Activated CD8-positive, alpha-beta memory T cell treated with anti-CD3 and anti-CD28 coated beads, Interleukin-2, amount 50 U/mL, for 4 hours (primary cell): ENCODE data around the gene ZNF653.

Experiments used
- DNase-seq: peaks from one replicate; pipeline ENCODE4 v3.0.0-alpha.2; 2020

Gene ZNF653

GRCh38 chr19:11513946-11514345 lies 8.3 kb upstream of the ZNF653 start:
- no peak for DNase-seq

GRCh38 chr19:11510444-11510843 lies 4.8 kb upstream of the ZNF653 start:
- no peak for DNase-seq

- no peak for DNase-seq
Observed at GRCh38 chr19:11507370-11508078, 1.9 kb upstream of the ZNF653 start.

- DNase-seq, result no peak
Observed at GRCh38 chr19:11506967-11507366, 1.3 kb upstream of the ZNF653 start.

GRCh38 chr19:11506101-11506555 lies 489 bp upstream of the ZNF653 start:
- no peak for DNase-seq

GRCh38 chr19:11505032-11505503 lies 571 bp downstream of the ZNF653 start:
- DNase-seq, result peak; percentile 97

- no peak for DNase-seq
Observed at GRCh38 chr19:11504502-11505031, 1.1 kb downstream of the ZNF653 start.

GRCh38 chr19:11499890-11500420 lies 5.7 kb downstream of the ZNF653 start:
- no peak for DNase-seq

- no peak for DNase-seq
Observed at GRCh38 chr19:11499220-11499726, 6.4 kb downstream of the ZNF653 start.

GRCh38 chr19:11496391-11497163 lies 9.1 kb downstream of the ZNF653 start:
- peak; percentile 67 for DNase-seq

- no peak for DNase-seq
Observed at GRCh38 chr19:11495885-11496284, 9.8 kb downstream of the ZNF653 start.

GRCh38 chr19:11495481-11495880 lies 10.2 kb downstream of the ZNF653 start:
- no peak for DNase-seq

GRCh38 chr19:11494634-11495285 lies 10.9 kb downstream of the ZNF653 start:
- DNase-seq, result no peak

- no peak for DNase-seq
Observed at GRCh38 chr19:11489378-11489777, 16.3 kb downstream of the ZNF653 start.

GRCh38 chr19:11486661-11487503 lies 18.8 kb downstream of the ZNF653 start:
- no peak for DNase-seq

GRCh38 chr19:11485245-11485837 lies 20.3 kb downstream of the ZNF653 start:
- no peak for DNase-seq

GRCh38 chr19:11483366-11484111 lies 22.1 kb downstream of the ZNF653 start:
- DNase-seq, result no peak

- DNase-seq, result peak; percentile 77
Observed at GRCh38 chr19:11482384-11483050, 23.1 kb downstream of the ZNF653 start.

- DNase-seq, result peak; percentile 60
Observed at GRCh38 chr19:11481534-11482383, 23.9 kb downstream of the ZNF653 start.
